SKM-1 (cell line): ENCODE results near the gene PAQR3.
A peak's percentile ranks its signal among the peaks of the same experiment; 100 is the strongest.

Source experiments
- DNase-seq: peaks from one replicate; lab custom pipeline; 2025; ENCODE audit not compliant: unreplicated experiment; lab: John Stamatoyannopoulos, UW

The PAQR3 gene

GRCh38 chr4:78938868-78939666 is at the start of gene PAQR3:
Gene PAQR3, minus strand, starts transcription at chr4:78939438. Its CDS starts 214 bp downstream, at chr4:78939224.
- peak; percentile 74 for DNase-seq

GRCh38 chr4:78987683-78988082 is 48.4 kb upstream of the PAQR3 start:
- DNase-seq: no peak

- DNase-seq: no peak
Measured at GRCh38 chr4:78984593-78984992, 45.4 kb upstream of the PAQR3 start.

- DNase-seq: no peak
Measured at GRCh38 chr4:78975865-78976264, 36.6 kb upstream of the PAQR3 start.

- no peak for DNase-seq
Measured at GRCh38 chr4:78971776-78972175, 32.5 kb upstream of the PAQR3 start.

GRCh38 chr4:78971326-78971725 is 32.1 kb upstream of the PAQR3 start:
- no peak for DNase-seq

GRCh38 chr4:78962597-78963115 is 23.4 kb upstream of the PAQR3 start:
- no peak for DNase-seq

GRCh38 chr4:78960926-78961325 is 21.7 kb upstream of the PAQR3 start:
- no peak for DNase-seq

- DNase-seq: no peak
Measured at GRCh38 chr4:78956975-78957374, 17.7 kb upstream of the PAQR3 start.

- peak; percentile 11 for DNase-seq
Measured at GRCh38 chr4:78953769-78954666, 14.8 kb upstream of the PAQR3 start.

- no peak for DNase-seq
Measured at GRCh38 chr4:78953231-78953630, 14.0 kb upstream of the PAQR3 start.

GRCh38 chr4:78951862-78952472 is 12.7 kb upstream of the PAQR3 start:
- DNase-seq: peak; percentile 20

GRCh38 chr4:78949735-78950134 is 10.5 kb upstream of the PAQR3 start:
- no peak for DNase-seq

GRCh38 chr4:78945651-78946179 is 6.5 kb upstream of the PAQR3 start:
- DNase-seq: no peak

GRCh38 chr4:78944381-78944780 is 5.1 kb upstream of the PAQR3 start:
- DNase-seq: no peak

- DNase-seq: no peak
Measured at GRCh38 chr4:78940752-78941151, 1.5 kb upstream of the PAQR3 start.

- DNase-seq: no peak
Measured at GRCh38 chr4:78939667-78940008, 400 bp upstream of the PAQR3 start.

- DNase-seq: no peak
Measured at GRCh38 chr4:78938474-78938867, 767 bp downstream of the PAQR3 start.

- DNase-seq: no peak
Measured at GRCh38 chr4:78937837-78938236, 1.4 kb downstream of the PAQR3 start.

- no peak for DNase-seq
Measured at GRCh38 chr4:78936989-78937388, 2.2 kb downstream of the PAQR3 start.

- no peak for DNase-seq
Measured at GRCh38 chr4:78930016-78930629, 9.1 kb downstream of the PAQR3 start.
